ENCODE measurements around the gene DZIP1.

The DZIP1 gene

GRCh38 chr13:95536632-95537241 is 107.8 kb downstream of the DZIP1 start:
- H3K4me3 ChIP-seq (ENCODE audit: insufficient read depth, low read depth, low read length) = no peak overlapping the region
- H3K36me3 ChIP-seq (ENCODE audit: control insufficient read depth, insufficient read depth, low read length) = no peaks in the 10 kb centered on the region
- peaks cover 3% of the 10 kb centered on the region for H3K4me1 ChIP-seq (ENCODE audit: control insufficient read depth, insufficient read depth, low read length)
- WGBS, 2 experiments = 55 to 59% methylated on average over 5 to 6 of the region's 6 CpGs
- no peaks in the 10 kb centered on the region for H3K9me3 ChIP-seq (ENCODE audit: control insufficient read depth, low read length)
- H3K27me3 ChIP-seq (ENCODE audit: control insufficient read depth, insufficient read depth, low read length, poor library complexity, severe bottlenecking) = no peaks in the 10 kb centered on the region
- H3K27ac ChIP-seq (ENCODE audit: insufficient read depth, low read depth, low read length, poor library complexity, severe bottlenecking) = no peak overlapping the region

- H3K27ac ChIP-seq (ENCODE audit: insufficient read depth, low read depth, low read length, poor library complexity, severe bottlenecking) = no peak overlapping the region
- no peaks in the 10 kb centered on the region for H3K9me3 ChIP-seq (ENCODE audit: control insufficient read depth, low read length)
- H3K27me3 ChIP-seq (ENCODE audit: control insufficient read depth, insufficient read depth, low read length, poor library complexity, severe bottlenecking) = no peaks in the 10 kb centered on the region
- 97% methylated on average over 3 of the region's 3 CpGs for WGBS, 2 experiments
- peaks cover 3% of the 10 kb centered on the region for H3K4me1 ChIP-seq (ENCODE audit: control insufficient read depth, insufficient read depth, low read length)
- no peak overlapping the region for H3K4me3 ChIP-seq (ENCODE audit: insufficient read depth, low read depth, low read length)
- H3K36me3 ChIP-seq (ENCODE audit: control insufficient read depth, insufficient read depth, low read length) = no peaks in the 10 kb centered on the region
Observed at GRCh38 chr13:95535243-95535642, 109.3 kb downstream of the DZIP1 start.

- Histone ChIP-seq H3K4me3 (ENCODE audit: insufficient read depth, low read depth, low read length) (no peak overlapping the region), H3K27ac (ENCODE audit: insufficient read depth, low read depth, low read length, poor library complexity, severe bottlenecking) (no peak overlapping the region), H3K36me3 (ENCODE audit: control insufficient read depth, insufficient read depth, low read length) (no peaks in the 10 kb centered on the region), H3K4me1 (ENCODE audit: control insufficient read depth, insufficient read depth, low read length) (peaks cover 3% of the 10 kb centered on the region), H3K9me3 (ENCODE audit: control insufficient read depth, low read length) (no peaks in the 10 kb centered on the region), H3K27me3 (ENCODE audit: control insufficient read depth, insufficient read depth, low read length, poor library complexity, severe bottlenecking) (no peaks in the 10 kb centered on the region)
- WGBS, 2 experiments = 64 to 69% methylated on average over 6 to 7 of the region's 7 CpGs
Observed at GRCh38 chr13:95533545-95534160, 110.9 kb downstream of the DZIP1 start.

- Histone ChIP-seq H3K4me3 (ENCODE audit: insufficient read depth, low read depth, low read length) (no peak overlapping the region), H3K36me3 (ENCODE audit: control insufficient read depth, insufficient read depth, low read length) (no peaks in the 10 kb centered on the region), H3K4me1 (ENCODE audit: control insufficient read depth, insufficient read depth, low read length) (peaks cover 3% of the 10 kb centered on the region), H3K27me3 (ENCODE audit: control insufficient read depth, insufficient read depth, low read length, poor library complexity, severe bottlenecking) (no peaks in the 10 kb centered on the region), H3K27ac (ENCODE audit: insufficient read depth, low read depth, low read length, poor library complexity, severe bottlenecking) (no peak overlapping the region), H3K9me3 (ENCODE audit: control insufficient read depth, low read length) (no peaks in the 10 kb centered on the region)
- WGBS, 2 experiments = 90 to 95% methylated on average over 5 of the region's 5 CpGs
Observed at GRCh38 chr13:95530178-95530577, 114.3 kb downstream of the DZIP1 start.

All from ectodermal cell (in vitro differentiated cells).